ENCODE data around the gene GRIK3. TPM values are rescaled to one million over a fixed set of nuclear protein-coding genes. Genes with fewer than 3 reads are reported as not detected.

GRIK3 gene
- total RNA-seq, 6 experiments from 2014 or later, result 0.07 TPM; not detected in 5

GRCh38 chr1:37059346-37059745 lies 25.0 kb upstream of the GRIK3 start:
- ATAC-seq (no peak), DNase-seq (no peak)
- Histone ChIP-seq H3K4me3 (no peak overlapping the region), H3K4me1 (no peaks in the 10 kb centered on the region), H3K36me3 (no peaks in the 10 kb centered on the region), H3K27me3 (no peaks in the 10 kb centered on the region), H3K27ac (no peak overlapping the region), H3K9me3 (no peaks in the 10 kb centered on the region)
- intact Hi-C loops (cut with DNase I), result no loop called here
- 30% methylated on average over 6 of the region's 8 CpGs for WGBS (ENCODE audit: insufficient coverage, low coverage, low lambda C conversion rate, missing lambda C conversion rate)
- no peak for TF ChIP-seq CTCF (IDR thresholded peaks at IDR 0.05)
- no peak for TF ChIP-seq POLR2A (IDR thresholded peaks at IDR 0.05)

DNA sequence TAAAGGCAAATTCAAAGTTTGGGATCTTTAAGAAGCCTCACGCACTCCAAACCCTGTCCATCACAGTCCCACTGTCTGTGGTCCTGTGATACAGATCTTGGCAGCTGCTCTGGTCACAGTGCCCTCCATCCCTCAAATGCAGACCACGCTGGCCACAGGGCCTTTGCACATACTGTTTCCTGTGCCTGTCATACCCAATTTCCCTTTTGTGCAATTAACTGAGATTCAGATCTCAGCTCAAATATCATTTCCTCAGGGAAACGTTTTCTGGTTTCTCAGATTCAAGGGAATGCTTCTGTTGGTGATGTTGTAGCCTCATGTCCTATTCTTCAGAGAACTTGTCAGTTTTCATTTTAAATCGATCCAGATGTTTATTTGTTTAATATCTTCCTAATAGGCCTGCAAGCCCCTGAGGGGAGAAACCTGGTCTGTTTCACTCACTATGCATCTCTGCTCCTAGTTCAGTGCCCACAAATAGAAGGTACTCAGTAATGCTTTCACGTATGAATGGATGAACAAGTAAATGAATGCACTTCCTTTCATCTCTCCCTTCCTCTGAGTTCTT lies 24.2 kb upstream of the GRIK3 start:
- 61% methylated on average over 5 of the region's 5 CpGs for WGBS (ENCODE audit: insufficient coverage, low coverage, low lambda C conversion rate, missing lambda C conversion rate)
- no peaks in the 10 kb centered on the region for H3K36me3 ChIP-seq
- no peaks in the 10 kb centered on the region for H3K4me1 ChIP-seq
- TF ChIP-seq POLR2A (IDR thresholded peaks at IDR 0.05) (no peak), CTCF (IDR thresholded peaks at IDR 0.05) (no peak)
- H3K9me3 ChIP-seq, result no peaks in the 10 kb centered on the region
- intact Hi-C loops (cut with DNase I), result no loop called here
- H3K4me3 ChIP-seq, result no peak overlapping the region
- no peak overlapping the region for H3K27ac ChIP-seq
- no peaks in the 10 kb centered on the region for H3K27me3 ChIP-seq
- ATAC-seq (no peak), DNase-seq (no peak)

- Histone ChIP-seq H3K36me3 (no peaks in the 10 kb centered on the region), H3K27ac (no peak overlapping the region), H3K9me3 (no peaks in the 10 kb centered on the region), H3K4me3 (no peak overlapping the region), H3K4me1 (no peaks in the 10 kb centered on the region), H3K27me3 (no peaks in the 10 kb centered on the region)
- 49% methylated on average over 4 of the region's 6 CpGs for WGBS (ENCODE audit: insufficient coverage, low coverage, low lambda C conversion rate, missing lambda C conversion rate)
- ATAC-seq (no peak), DNase-seq (no peak)
- intact Hi-C loops (cut with DNase I), result no loop called here
- TF ChIP-seq POLR2A (IDR thresholded peaks at IDR 0.05) (no peak), CTCF (IDR thresholded peaks at IDR 0.05) (no peak)
These were observed 22.0 kb upstream of the GRIK3 start for GRCh38 chr1:37056325-37056724.

GRCh38 chr1:37055631-37056030 lies 21.3 kb upstream of the GRIK3 start:
- ATAC-seq, result no peak
- 52% methylated on average over 3 of the region's 3 CpGs for WGBS (ENCODE audit: insufficient coverage, low coverage, low lambda C conversion rate, missing lambda C conversion rate)
- TF ChIP-seq POLR2A (IDR thresholded peaks at IDR 0.05) (no peak), CTCF (IDR thresholded peaks at IDR 0.05) (no peak)
- no peaks in the 10 kb centered on the region for H3K36me3 ChIP-seq
- H3K4me3 ChIP-seq, result no peak overlapping the region
- no peaks in the 10 kb centered on the region for H3K4me1 ChIP-seq
- H3K27me3 ChIP-seq, result no peaks in the 10 kb centered on the region
- H3K9me3 ChIP-seq, result no peaks in the 10 kb centered on the region
- intact Hi-C loops (cut with DNase I), result no loop called here
- H3K27ac ChIP-seq, result no peak overlapping the region
- no peak for DNase-seq

GRCh38 chr1:37053173-37053572 lies 18.9 kb upstream of the GRIK3 start:
- Histone ChIP-seq H3K4me1 (no peaks in the 10 kb centered on the region), H3K9me3 (no peaks in the 10 kb centered on the region), H3K27me3 (no peaks in the 10 kb centered on the region), H3K4me3 (no peak overlapping the region), H3K27ac (no peak overlapping the region), H3K36me3 (no peaks in the 10 kb centered on the region)
- intact Hi-C loops (cut with DNase I), result no loop called here
- DNase-seq, result no peak
- no peak for TF ChIP-seq POLR2A (IDR thresholded peaks at IDR 0.05)
- TF ChIP-seq CTCF (IDR thresholded peaks at IDR 0.05), result no peak
- ATAC-seq, result no peak
- 40% methylated on average over 5 of the region's 5 CpGs for WGBS (ENCODE audit: insufficient coverage, low coverage, low lambda C conversion rate, missing lambda C conversion rate)

Measured in right lobe of liver (tissue), 6 donors.